GM23248 (cell line): ENCODE data around the gene ATN1.

ENCODE experiments used
- EZH2 ChIP-seq: fragments of 200-600 bp; sonication (generic); IDR thresholded peaks from 2 replicates; pipeline ENCODE4 v1.6.1; 2018; ENCODE audit warnings: antibody characterized with exemption, mild to moderate bottlenecking; ENCODE audit not compliant: insufficient read depth, poor library complexity, severe bottlenecking
- EZH2phosphoT487 ChIP-seq: fragments of 200-600 bp; sonication (generic); IDR thresholded peaks from 2 replicates; pipeline ENCODE4 v1.6.1; 2018; ENCODE audit warnings: antibody characterized with exemption, moderate library complexity, mild to moderate bottlenecking, low read depth; ENCODE audit not compliant: insufficient read depth

DNA sequence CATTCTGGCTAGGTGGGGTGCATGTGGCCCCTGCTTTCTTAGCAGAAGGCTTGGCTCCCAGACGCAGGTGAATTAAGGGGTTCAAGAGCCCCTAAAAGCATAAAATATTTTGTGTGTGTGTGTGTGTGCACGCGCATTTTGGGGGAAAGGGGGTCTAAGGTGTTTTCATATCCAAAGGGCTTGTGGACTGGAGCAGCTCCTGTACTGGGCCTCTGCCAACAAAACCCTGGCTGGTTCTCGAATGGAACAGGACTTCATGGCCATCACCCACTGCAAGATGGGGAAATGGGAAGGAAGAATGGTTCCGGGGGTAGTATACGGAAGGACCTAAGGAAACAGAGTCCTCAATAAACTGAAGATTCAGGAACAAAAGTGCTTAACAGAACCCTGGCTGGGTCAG lies 3.9 kb upstream of the ATN1 start:
- TF ChIP-seq EZH2 (no peak), EZH2phosphoT487 (no peak)
